ENCODE data around the gene PARP8.
"Not testable (repeated sequence)": the region's sequence is repeated elsewhere in the genome, so short reads cannot be mapped to it uniquely, and the experiment has no call there.

The PARP8 gene

GRCh38 chr5:50684721-50685120 is 18.3 kb downstream of the PARP8 start:
- DNase-seq = no peak

GRCh38 chr5:50687548-50687947 is 21.1 kb downstream of the PARP8 start:
- no peak for DNase-seq

GRCh38 chr5:50691399-50692016 is 25.1 kb downstream of the PARP8 start:
- no peak for DNase-seq

GRCh38 chr5:50694027-50694590 is 27.7 kb downstream of the PARP8 start:
- DNase-seq = no peak

- DNase-seq = not testable (repeated sequence)
These were observed 28.2 kb downstream of the PARP8 start for GRCh38 chr5:50694626-50695025.

- DNase-seq = no peak
These were observed 31.3 kb downstream of the PARP8 start for GRCh38 chr5:50697739-50698138.

GRCh38 chr5:50699737-50700136 is 33.3 kb downstream of the PARP8 start:
- no peak for DNase-seq

GRCh38 chr5:50700706-50701105 is 34.3 kb downstream of the PARP8 start:
- no peak for DNase-seq

- no peak for DNase-seq
These were observed 36.4 kb downstream of the PARP8 start for GRCh38 chr5:50702615-50703366.

- no peak for DNase-seq
These were observed 36.9 kb downstream of the PARP8 start for GRCh38 chr5:50703367-50703666.

GRCh38 chr5:50704730-50705129 is 38.3 kb downstream of the PARP8 start:
- DNase-seq = no peak

- DNase-seq = no peak
These were observed 43.0 kb downstream of the PARP8 start for GRCh38 chr5:50709471-50709870.

GRCh38 chr5:50710838-50711237 is 44.4 kb downstream of the PARP8 start:
- DNase-seq = no peak

GRCh38 chr5:50711280-50711679 is 44.8 kb downstream of the PARP8 start:
- DNase-seq = peak; percentile 86

- no peak for DNase-seq
These were observed 46.0 kb downstream of the PARP8 start for GRCh38 chr5:50712479-50712878.

- no peak for DNase-seq
These were observed 48.6 kb downstream of the PARP8 start for GRCh38 chr5:50715001-50715400.

- no peak for DNase-seq
These were observed 49.7 kb downstream of the PARP8 start for GRCh38 chr5:50716134-50716533.

GRCh38 chr5:50717651-50718050 is 51.2 kb downstream of the PARP8 start:
- no peak for DNase-seq

GRCh38 chr5:50720061-50720710 is 53.7 kb downstream of the PARP8 start:
- DNase-seq = no peak

- no peak for DNase-seq
These were observed 55.8 kb downstream of the PARP8 start for GRCh38 chr5:50722223-50722622.

GRCh38 chr5:50724262-50724661 is 57.8 kb downstream of the PARP8 start:
- DNase-seq = no peak

GRCh38 chr5:50725800-50726474 is 59.5 kb downstream of the PARP8 start:
- no peak for DNase-seq

- no peak for DNase-seq
These were observed 60.2 kb downstream of the PARP8 start for GRCh38 chr5:50726475-50727148.

Measured in NCI-H2029 treated with DMSO at 0.1 percent for 48 hours (cell line).